Gastroesophageal sphincter (tissue), 4 donors: ENCODE measurements around the gene EIF6. TPM values are rescaled to one million over a fixed set of nuclear protein-coding genes. Genes with fewer than 3 reads are reported as not detected.

ENCODE experiments used
- ATAC-seq: fragments of 150-250 bp; one replicate; pipeline ENCODE4 v1.9.1; 2016; ENCODE audit warnings: mild to moderate bottlenecking, moderate library complexity
- H3K27ac ChIP-seq, 4 donors: fragments of 200-600 bp; sonication (generic) in 3 of 4; 1 replicate in 3 of 4; 2 replicates in 1 of 4; pipeline ENCODE4 v1.5.1; 2016 to 2019
- H3K27me3 ChIP-seq: fragments of 200-600 bp; sonication (generic); one replicate; pipeline ENCODE4 v1.5.1; 2019
- H3K36me3 ChIP-seq, 2 donors: fragments of 200-600 bp; sonication (generic); one replicate each; pipeline ENCODE4 v1.5.1; 2019; ENCODE audit warnings: control low read depth in 1 of 2
- H3K4me1 ChIP-seq, 3 donors: fragments of 200-600 bp; sonication (generic); 1 replicate in 2 of 3; 2 replicates in 1 of 3; pipeline ENCODE4 v1.5.1; 2016 to 2019; ENCODE audit warnings: control low read depth in 2 of 3
- H3K4me3 ChIP-seq, 2 donors: fragments of 200-600 bp; sonication (generic); one replicate each; pipeline ENCODE4 v1.5.1; 2019; ENCODE audit warnings: mild to moderate bottlenecking in 1 of 2, moderate library complexity in 1 of 2
- H3K9me3 ChIP-seq, 3 donors: fragments of 200-600 bp; sonication (generic); one replicate each; pipeline ENCODE4 v1.5.1; 2017 to 2019; ENCODE audit warnings: control low read depth in 2 of 3
- EP300 ChIP-seq: sonication (generic); formaldehyde crosslinking; IDR thresholded peaks from one replicate; pipeline ENCODE4 v1.6.1; 2017; ENCODE audit warnings: antibody characterized with exemption, mild to moderate bottlenecking
- POLR2A ChIP-seq, 2 donors: fragments of 450-650 bp; IDR thresholded peaks; one replicate each; pipeline ENCODE4 v1.6.1; 2017; ENCODE audit warnings: antibody characterized with exemption in 2 of 2, mild to moderate bottlenecking in 2 of 2, moderate library complexity in 1 of 2
- POLR2AphosphoS5 ChIP-seq: sonication (generic); formaldehyde crosslinking; IDR thresholded peaks from one replicate; pipeline ENCODE4 v1.6.1; 2017; ENCODE audit warnings: antibody characterized with exemption
- WGBS, 2 donors: methylation state at CpG; one replicate each; pipeline ENCODE4 v1.1.5; 2018; ENCODE audit warnings: low coverage in 1 of 2; 5-methylcytosine and 5-hydroxymethylcytosine counted together
- total RNA-seq, 4 donors: library from RNA; depleted of rRNA; stranded (reverse); fragments of >200 nt; gene quantifications; one replicate each; pipeline ENCODE4 v1.1.0, GENCODE V29; 2016
- TF ChIP-seq, protein P1 (sequence below), 4 experiments: fragments of 200-600 bp in 2 of 4; fragments of 450-650 bp in 2 of 4; sonication (generic) in 1 of 4; IDR thresholded peaks; one replicate each; pipeline ENCODE4 v1.5.1; 2017 to 2019; ENCODE audit warnings: antibody characterized with exemption in 4 of 4, mild to moderate bottlenecking in 2 of 4, moderate library complexity in 2 of 4

The EIF6 gene
- total RNA-seq, 4 donors from 2014 or later, result 66.0 to 92.4 (median 80.8) TPM

GRCh38 chr20:35271904-35272303, 12.7 kb downstream of the EIF6 start:
- 58 to 62% methylated on average over 5 to 7 of the region's 7 CpGs for WGBS, 2 donors
- ATAC-seq, result no peak
- H3K36me3 ChIP-seq, result peaks cover 0 to 66% of the 10 kb centered on the region in 2 donors
- TF ChIP-seq POLR2A (IDR thresholded peaks at IDR 0.05), result no peak
- no peak for TF ChIP-seq POLR2AphosphoS5
- TF ChIP-seq EP300, result no peak
- TF ChIP-seq, protein P1, sequence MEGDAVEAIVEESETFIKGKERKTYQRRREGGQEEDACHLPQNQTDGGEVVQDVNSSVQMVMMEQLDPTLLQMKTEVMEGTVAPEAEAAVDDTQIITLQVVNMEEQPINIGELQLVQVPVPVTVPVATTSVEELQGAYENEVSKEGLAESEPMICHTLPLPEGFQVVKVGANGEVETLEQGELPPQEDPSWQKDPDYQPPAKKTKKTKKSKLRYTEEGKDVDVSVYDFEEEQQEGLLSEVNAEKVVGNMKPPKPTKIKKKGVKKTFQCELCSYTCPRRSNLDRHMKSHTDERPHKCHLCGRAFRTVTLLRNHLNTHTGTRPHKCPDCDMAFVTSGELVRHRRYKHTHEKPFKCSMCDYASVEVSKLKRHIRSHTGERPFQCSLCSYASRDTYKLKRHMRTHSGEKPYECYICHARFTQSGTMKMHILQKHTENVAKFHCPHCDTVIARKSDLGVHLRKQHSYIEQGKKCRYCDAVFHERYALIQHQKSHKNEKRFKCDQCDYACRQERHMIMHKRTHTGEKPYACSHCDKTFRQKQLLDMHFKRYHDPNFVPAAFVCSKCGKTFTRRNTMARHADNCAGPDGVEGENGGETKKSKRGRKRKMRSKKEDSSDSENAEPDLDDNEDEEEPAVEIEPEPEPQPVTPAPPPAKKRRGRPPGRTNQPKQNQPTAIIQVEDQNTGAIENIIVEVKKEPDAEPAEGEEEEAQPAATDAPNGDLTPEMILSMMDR (IDR thresholded peaks at IDR 0.05), result no peak
- no peak overlapping the region for H3K4me3 ChIP-seq
- peaks cover 4 to 26% (median 11%) of the 10 kb centered on the region in 3 donors for H3K4me1 ChIP-seq
- H3K9me3 ChIP-seq, result no peaks in the 10 kb centered on the region
- no peaks in the 10 kb centered on the region for H3K27me3 ChIP-seq
- H3K27ac ChIP-seq, result no peak overlapping the region

DNA sequence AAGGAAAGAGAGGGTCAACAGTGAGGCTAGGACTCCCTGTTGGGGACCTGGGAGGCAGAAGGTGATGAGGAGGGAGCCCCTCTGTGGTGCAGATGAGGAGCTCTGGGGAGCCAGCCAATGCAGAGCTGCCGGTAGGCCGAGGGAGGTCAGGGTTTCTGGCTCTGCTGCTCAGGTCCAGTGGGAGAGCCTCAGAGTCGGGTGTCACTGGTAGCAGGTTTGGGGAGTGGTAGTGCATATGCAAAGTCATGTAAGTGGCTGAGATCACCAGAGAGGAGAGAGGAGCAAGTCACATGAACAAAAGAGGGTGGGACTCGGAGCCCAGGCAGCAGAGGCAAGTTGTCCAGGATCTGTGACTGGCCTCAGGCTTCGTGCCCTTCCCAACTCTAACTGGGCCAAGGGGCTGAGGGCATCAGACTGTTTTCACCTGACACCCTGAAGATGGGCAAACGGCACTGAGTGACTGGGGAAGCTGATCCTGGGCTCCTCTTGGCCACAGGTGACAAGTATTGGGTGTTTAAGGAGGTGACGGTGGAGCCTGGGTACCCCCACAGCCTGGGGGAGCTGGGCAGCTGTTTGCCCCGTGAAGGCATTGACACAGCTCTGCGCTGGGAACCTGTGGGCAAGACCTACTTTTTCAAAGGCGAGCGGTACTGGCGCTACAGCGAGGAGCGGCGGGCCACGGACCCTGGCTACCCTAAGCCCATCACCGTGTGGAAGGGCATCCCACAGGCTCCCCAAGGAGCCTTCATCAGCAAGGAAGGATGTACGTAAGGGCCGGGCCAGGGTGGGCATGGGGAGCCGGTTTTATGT, 13.3 kb downstream of the EIF6 start:
- no peaks in the 10 kb centered on the region for H3K27me3 ChIP-seq
- H3K36me3 ChIP-seq, result peaks cover 0 to 72% of the 10 kb centered on the region in 2 donors
- peaks cover 0 to 20% (median 4%) of the 10 kb centered on the region in 3 donors for H3K4me1 ChIP-seq
- TF ChIP-seq POLR2A (IDR thresholded peaks at IDR 0.05) (no peak), POLR2AphosphoS5 (no peak), EP300 (no peak)
- TF ChIP-seq, protein P1 (IDR thresholded peaks at IDR 0.05), result no peak
- 73 to 74% methylated on average over 4 to 6 of the region's 20 CpGs for WGBS, 2 donors
- H3K4me3 ChIP-seq, result no peak overlapping the region
- H3K27ac ChIP-seq, result no peak overlapping the region
- no peak for ATAC-seq
- H3K9me3 ChIP-seq, result no peaks in the 10 kb centered on the region

DNA sequence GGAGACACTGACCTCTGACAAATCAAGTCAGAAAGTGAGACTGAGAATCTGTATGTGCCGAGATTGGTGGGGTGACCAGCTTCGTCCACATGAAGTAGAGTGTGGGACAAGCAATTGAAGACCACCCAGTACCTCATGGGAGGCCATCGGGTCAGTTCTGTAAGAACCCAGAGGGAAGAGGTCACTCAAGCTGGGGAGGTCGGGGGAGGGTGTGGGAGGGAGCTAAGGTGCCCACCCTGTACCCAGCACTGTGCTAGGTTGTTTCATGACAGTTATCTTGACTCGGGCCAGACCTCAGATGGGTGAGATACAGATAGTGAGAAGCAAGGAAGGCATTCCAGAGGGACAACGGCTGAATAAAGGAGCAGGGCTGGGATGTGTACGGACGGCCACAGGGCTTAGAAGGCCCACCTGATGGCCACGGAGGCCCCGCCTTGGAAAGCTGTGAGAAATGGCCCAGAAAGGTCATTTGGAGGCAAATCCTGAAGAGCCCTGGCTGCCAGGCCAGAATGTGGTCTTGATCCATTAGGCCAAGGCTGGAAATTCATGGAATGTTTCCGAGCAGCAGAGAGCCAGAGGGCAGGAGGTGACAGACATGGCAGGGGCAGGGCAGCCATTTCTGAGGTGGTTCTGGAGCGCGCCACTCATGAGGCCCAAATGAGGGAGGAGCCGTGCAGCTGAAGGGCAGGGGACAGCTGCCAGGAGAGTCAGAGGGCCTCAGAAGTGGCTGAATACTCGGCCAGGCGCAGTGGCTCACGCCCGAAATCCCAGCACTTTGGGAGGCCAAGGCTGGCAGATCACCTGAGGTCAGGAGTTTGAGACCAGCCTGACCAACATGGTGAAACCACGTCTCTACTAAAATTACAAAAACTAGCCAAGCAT, 14.3 kb downstream of the EIF6 start:
- no peak for TF ChIP-seq POLR2A (IDR thresholded peaks at IDR 0.05)
- TF ChIP-seq, protein P1 (IDR thresholded peaks at IDR 0.05), result no peak
- TF ChIP-seq EP300, result no peak
- no peak for TF ChIP-seq POLR2AphosphoS5
- Histone ChIP-seq H3K9me3 (no peaks in the 10 kb centered on the region), H3K4me3 (no peak overlapping the region), H3K27ac (no peak overlapping the region), H3K4me1 (peaks cover 0 to 10% (median 0%) of the 10 kb centered on the region in 3 donors), H3K36me3 (peaks cover 0 to 79% of the 10 kb centered on the region in 2 donors), H3K27me3 (no peaks in the 10 kb centered on the region)
- WGBS, 2 donors, result 70 to 78% methylated on average over 4 to 10 of the region's 19 CpGs
- no peak for ATAC-seq

DNA sequence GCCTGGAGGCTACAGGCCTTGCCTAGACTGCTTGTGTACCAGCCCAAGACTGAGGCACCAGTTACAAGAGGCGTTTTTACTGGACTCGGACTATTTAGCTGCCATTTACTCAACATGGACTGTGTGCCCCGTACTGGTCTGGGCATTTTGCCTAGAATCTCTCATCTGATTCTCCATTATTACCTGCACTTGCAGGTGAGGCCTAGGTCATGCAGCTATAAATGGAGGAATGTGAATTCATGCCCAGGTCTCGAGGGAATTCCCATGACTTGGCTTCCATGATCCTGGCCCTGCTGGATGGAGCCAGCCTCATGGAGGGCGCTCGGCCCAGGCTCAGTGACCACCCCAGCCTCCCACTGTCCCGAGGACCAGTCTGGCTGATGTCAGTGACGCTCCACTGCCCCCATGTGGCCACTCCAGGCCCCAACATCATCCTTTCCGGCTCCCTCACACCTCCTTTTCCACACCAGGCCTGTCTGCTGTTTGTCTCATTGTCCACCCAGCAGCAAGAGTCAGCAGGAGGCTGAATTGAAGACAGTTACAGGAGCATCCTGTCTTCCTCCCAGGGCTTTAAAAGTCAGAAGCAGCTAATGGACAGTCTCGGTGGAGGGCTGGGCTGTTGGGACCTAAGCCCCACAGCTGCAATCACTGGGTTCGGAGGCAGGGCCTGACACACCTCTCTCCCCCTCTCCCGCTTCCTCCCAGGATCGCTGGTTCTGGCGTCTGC, 15.4 kb downstream of the EIF6 start:
- Histone ChIP-seq H3K4me3 (no peak overlapping the region), H3K36me3 (peaks cover 0 to 71% of the 10 kb centered on the region in 2 donors), H3K27ac (peak overlapping the region in 2 of 4 donors; percentile 20 to 25), H3K9me3 (no peaks in the 10 kb centered on the region), H3K27me3 (no peaks in the 10 kb centered on the region), H3K4me1 (peaks cover 0 to 16% (median 1%) of the 10 kb centered on the region in 3 donors)
- 75 to 78% methylated on average over 3 of the region's 14 CpGs for WGBS, 2 donors
- TF ChIP-seq, protein P1 (IDR thresholded peaks at IDR 0.05), result peak in 3 of 4 experiments; percentile 54 to 85 (median 67)
- TF ChIP-seq POLR2AphosphoS5, result no peak
- peak; percentile 61 for ATAC-seq
